ENCODE results near the gene MRPL24.

The MRPL24 gene

GRCh38 chr1:156714830-156715229 is 26.1 kb downstream of the MRPL24 start:
- TF ChIP-seq CTCF (IDR thresholded peaks at IDR 0.05; ENCODE audit: low read depth, low read length) = no peak
- no peak overlapping the region for H3K4me3 ChIP-seq (ENCODE audit: low read depth, low read length)

DNA sequence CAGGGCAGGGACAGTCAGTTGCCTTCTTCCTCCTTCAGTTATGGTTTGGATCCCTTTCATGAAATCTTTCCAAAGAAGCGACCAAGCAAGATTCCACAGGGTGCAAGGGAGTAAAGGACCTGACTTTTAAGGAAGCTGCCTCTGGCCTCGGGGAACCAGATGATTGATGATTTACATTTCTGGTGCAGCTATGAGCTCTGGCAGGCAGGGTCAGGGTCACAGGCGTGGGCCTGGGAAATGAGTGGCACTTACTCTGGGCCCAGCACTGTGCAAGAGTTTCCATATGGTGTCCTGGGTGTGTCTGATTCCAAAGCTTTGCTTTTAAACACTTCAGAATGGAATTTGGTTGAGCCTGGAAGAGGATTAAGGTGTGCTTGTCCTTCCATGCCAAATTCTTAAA is 28.3 kb downstream of the MRPL24 start:
- no peak for TF ChIP-seq CTCF (IDR thresholded peaks at IDR 0.05; ENCODE audit: low read depth, low read length)
- H3K4me3 ChIP-seq (ENCODE audit: low read depth, low read length) = no peak overlapping the region

DNA sequence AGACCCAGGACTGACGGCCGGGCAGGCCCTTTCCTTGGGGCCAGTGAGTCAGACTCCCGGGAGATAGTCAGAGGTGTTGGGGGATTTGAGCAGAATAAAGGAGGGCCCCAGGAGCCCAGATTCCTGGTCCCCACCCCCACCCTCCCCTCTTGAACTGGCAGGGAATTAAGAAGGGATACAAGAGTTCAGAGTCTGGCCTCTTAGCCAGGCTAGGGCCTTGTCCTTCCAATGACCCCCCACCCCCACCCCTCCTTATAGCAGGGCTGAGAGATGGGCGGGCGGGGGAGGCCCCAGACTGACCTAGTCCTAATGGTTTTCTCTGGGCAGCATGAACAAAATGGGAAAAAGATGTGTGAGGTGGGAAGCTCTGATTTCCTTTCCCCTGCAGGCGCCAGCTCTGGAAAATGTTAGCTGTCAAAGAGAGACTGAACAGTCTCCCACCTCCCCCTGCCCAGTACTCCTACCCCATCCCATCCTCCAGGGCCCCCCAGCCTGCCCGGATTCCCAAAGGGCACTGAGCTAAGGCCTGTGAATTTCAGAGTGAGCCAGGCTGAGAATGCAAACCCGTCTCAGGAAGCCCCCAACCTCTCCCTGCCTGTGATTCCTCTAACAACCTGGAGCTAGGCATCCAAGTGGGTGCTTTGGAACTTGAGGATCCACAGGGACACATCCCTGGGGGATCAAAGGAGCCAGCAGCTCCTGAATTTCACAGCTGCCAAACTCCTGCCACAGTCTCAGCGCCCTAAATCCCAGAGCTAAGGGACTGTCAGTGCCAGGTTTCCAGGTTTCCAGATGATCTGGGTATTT is 29.7 kb downstream of the MRPL24 start:
- H3K4me3 ChIP-seq (ENCODE audit: low read depth, low read length) = no peak overlapping the region
- TF ChIP-seq CTCF (IDR thresholded peaks at IDR 0.05; ENCODE audit: low read depth, low read length) = no peak

- no peak overlapping the region for H3K4me3 ChIP-seq (ENCODE audit: low read depth, low read length)
- no peak for TF ChIP-seq CTCF (IDR thresholded peaks at IDR 0.05; ENCODE audit: low read depth, low read length)
Measured at GRCh38 chr1:156709757-156710489, 31.0 kb downstream of the MRPL24 start.

DNA sequence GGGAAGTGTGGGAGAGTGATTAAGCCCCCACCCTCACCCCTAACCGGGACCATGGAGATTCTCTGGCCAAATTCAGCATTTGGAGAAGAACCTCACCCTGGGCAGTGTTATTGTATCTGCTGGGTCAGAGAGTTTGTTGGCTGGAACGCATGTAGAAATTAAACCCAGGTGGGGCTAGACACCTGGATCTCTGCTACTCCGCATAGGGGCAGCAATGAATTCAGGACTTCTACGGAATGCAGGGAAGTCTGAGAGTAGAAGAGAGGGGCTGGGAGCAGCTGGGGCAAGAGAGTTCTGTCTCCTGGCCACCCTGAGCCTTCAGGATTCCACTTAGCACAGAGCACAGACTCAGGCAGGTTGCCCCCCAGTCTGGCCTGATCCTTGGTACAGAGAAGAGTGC is 31.9 kb downstream of the MRPL24 start:
- no peak overlapping the region for H3K4me3 ChIP-seq (ENCODE audit: low read depth, low read length)
- TF ChIP-seq CTCF (IDR thresholded peaks at IDR 0.05; ENCODE audit: low read depth, low read length) = no peak

- TF ChIP-seq CTCF (IDR thresholded peaks at IDR 0.05; ENCODE audit: low read depth, low read length) = no peak
- H3K4me3 ChIP-seq (ENCODE audit: low read depth, low read length) = no peak overlapping the region
Measured at GRCh38 chr1:156708218-156708661, 32.6 kb downstream of the MRPL24 start.
